Sigmoid colon (tissue), 7 donors: ENCODE data around the gene EEFSEC. TPM values are rescaled to one million over a fixed set of nuclear protein-coding genes. Genes with fewer than 3 reads are reported as not detected.

Experiments used
- DNase-seq: peaks from one replicate; pipeline ENCODE4 v3.0.0-alpha.2; 2019
- H3K27ac ChIP-seq, 4 donors: fragments of 200-600 bp; sonication (generic); one replicate each; pipeline ENCODE4 v1.5.1; 2016 to 2019; ENCODE audit warnings: mild to moderate bottlenecking in 1 of 4
- H3K27me3 ChIP-seq, 3 donors: fragments of 200-600 bp; sonication (generic); one replicate each; pipeline ENCODE4 v1.5.1; 2019; ENCODE audit warnings: mild to moderate bottlenecking in 1 of 3
- H3K36me3 ChIP-seq, 4 donors: fragments of 200-600 bp; sonication (generic); one replicate each; pipeline ENCODE4 v1.5.1; 2016 to 2019
- H3K4me1 ChIP-seq, 4 donors: fragments of 200-600 bp; sonication (generic); one replicate each; pipeline ENCODE4 v1.5.1; 2017 to 2019
- H3K4me3 ChIP-seq, 4 donors: fragments of 200-600 bp; sonication (generic); one replicate each; pipeline ENCODE4 v1.5.1; 2017 to 2019; ENCODE audit warnings: mild to moderate bottlenecking in 2 of 4, moderate library complexity in 1 of 4
- H3K9me3 ChIP-seq, 4 donors: fragments of 200-600 bp in 3 of 4; sonication (generic) in 3 of 4; one replicate each; pipeline versions ENCODE4 v1.5.1 to v1.6.1; 2013 to 2019
- CTCF ChIP-seq, 4 experiments: fragments of 450-650 bp in 3 of 4; fragments of 200-600 bp in 1 of 4; IDR thresholded peaks; one replicate each; pipeline ENCODE4 v1.5.1; 2016 to 2019; ENCODE audit warnings: antibody characterized with exemption in 4 of 4, mild to moderate bottlenecking in 3 of 4, moderate library complexity in 2 of 4
- EP300 ChIP-seq, 4 donors: sonication (generic); formaldehyde crosslinking; IDR thresholded peaks; one replicate each; pipeline ENCODE4 v1.6.1; 2017; ENCODE audit warnings: antibody characterized with exemption in 4 of 4
- POLR2A ChIP-seq, 2 donors: fragments of 450-650 bp; IDR thresholded peaks; one replicate each; pipeline ENCODE4 v1.6.1; 2016; ENCODE audit warnings: antibody characterized with exemption in 2 of 2, mild to moderate bottlenecking in 2 of 2, moderate library complexity in 2 of 2
- POLR2AphosphoS5 ChIP-seq, 4 donors: sonication (generic); formaldehyde crosslinking; IDR thresholded peaks; one replicate each; pipeline ENCODE4 v1.6.1; 2017; ENCODE audit warnings: antibody characterized with exemption in 4 of 4
- WGBS, 2 donors: extraction: QIAGEN DNeasy Blood & Tissue Kit; methylation state at CpG; one replicate each; pipeline ENCODE4 v1.1.7; 2013; 5-methylcytosine and 5-hydroxymethylcytosine counted together
- intact Hi-C: fragments of 100-400 bp; cut with DNase I; formaldehyde crosslinking; loops from one replicate; pipeline ENCODE4 v1.15.1; 2023
- polyA plus RNA-seq, 3 donors: library from polyadenylated mRNA; stranded (reverse); fragments of 200-250 nt; gene quantifications; one replicate each; pipeline ENCODE4 v1.2.3, GENCODE V29; 2013
- total RNA-seq, 4 donors: library from RNA; depleted of rRNA; stranded (reverse); fragments of >200 nt; gene quantifications; one replicate each; pipeline ENCODE4 v1.1.0, GENCODE V29; 2016
- donor health status: healthy with polysubstance abuse.
- donor health status: Bipolar disorder and iron deficiency.
- donor health status: healthy.

EEFSEC gene
- total and polyA plus RNA-seq, 7 donors = 5.3 to 16.1 (median 12.2) TPM

DNA sequence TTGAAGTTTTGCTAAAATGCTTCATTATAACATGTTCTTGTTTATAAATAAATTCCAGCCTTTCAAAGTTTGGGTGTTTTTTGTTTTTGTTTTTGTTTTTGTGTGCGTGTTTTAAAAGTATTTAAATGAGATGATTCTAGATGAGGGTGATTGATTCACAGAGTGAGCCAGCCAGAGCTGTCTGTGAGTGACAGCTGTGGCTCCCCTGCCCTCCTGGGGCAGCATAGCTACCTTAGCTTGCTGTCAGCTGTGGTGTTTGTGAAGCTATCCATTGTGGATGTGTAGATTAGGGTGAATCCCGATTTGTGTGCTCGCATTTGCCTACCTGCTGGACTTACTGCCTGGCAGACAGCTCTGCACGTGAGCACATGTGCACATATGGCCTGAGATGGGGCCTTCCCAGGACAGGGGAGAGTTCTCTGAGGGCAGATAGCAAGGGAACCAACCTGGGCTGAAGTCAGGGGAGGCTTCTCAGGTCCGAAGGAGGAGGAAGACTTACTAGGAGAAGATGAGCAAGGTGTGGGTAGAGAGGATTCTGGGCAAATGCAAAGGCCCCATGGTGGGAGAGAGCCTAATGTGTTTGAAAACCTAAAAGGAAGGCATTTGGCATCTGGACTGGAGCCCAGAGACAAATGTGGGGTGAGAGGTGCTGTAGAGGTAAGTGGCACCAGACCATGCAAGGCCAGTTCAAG, 124.2 kb downstream of the EEFSEC start:
- Histone ChIP-seq H3K27me3 (no peaks in the 10 kb centered on the region), H3K4me1 (peaks cover 0 to 47% (median 33%) of the 10 kb centered on the region in 4 donors), H3K27ac (no peak overlapping the region), H3K4me3 (no peak overlapping the region), H3K36me3 (peaks cover 0 to 2% (median 0%) of the 10 kb centered on the region in 4 donors), H3K9me3 (no peaks in the 10 kb centered on the region)
- TF ChIP-seq EP300 (IDR thresholded peaks at IDR 0.05) (no peak), POLR2A (IDR thresholded peaks at IDR 0.05) (no peak), CTCF (IDR thresholded peaks at IDR 0.05) (no peak), POLR2AphosphoS5 (IDR thresholded peaks at IDR 0.05) (no peak)
- 95 to 96% methylated on average over 5 of the region's 5 CpGs for WGBS, 2 donors
- peak; percentile 30 for DNase-seq
- intact Hi-C loops = no loop called here

DNA sequence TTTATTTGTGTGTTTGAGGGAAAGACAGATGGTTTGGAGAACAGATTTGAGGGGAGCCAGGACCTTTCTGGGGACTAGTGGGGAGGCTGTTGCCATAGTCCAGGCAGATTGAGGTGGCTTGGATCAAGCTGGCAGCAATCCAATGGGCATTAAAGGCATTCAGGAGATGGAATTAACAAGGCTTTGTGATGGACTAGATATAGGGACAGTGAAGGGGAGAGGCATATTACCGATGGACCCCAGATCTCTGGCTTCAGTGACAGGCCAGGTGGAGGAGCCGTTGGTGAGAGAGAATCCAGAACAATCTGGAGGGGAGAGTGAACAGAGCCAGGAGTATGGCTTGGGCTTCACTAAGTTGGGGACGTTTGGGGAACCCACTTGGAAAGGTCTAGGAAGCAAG, 124.8 kb downstream of the EEFSEC start:
- 80 to 84% methylated on average over 3 of the region's 3 CpGs for WGBS, 2 donors
- intact Hi-C loops = no loop called here
- Histone ChIP-seq H3K4me1 (peaks cover 0 to 53% (median 39%) of the 10 kb centered on the region in 4 donors), H3K9me3 (no peaks in the 10 kb centered on the region), H3K27ac (no peak overlapping the region), H3K4me3 (no peak overlapping the region), H3K36me3 (no peaks in the 10 kb centered on the region), H3K27me3 (no peaks in the 10 kb centered on the region)
- no peak for DNase-seq
- TF ChIP-seq POLR2AphosphoS5 (IDR thresholded peaks at IDR 0.05) = no peak
- TF ChIP-seq CTCF (IDR thresholded peaks at IDR 0.05) = no peak
- no peak for TF ChIP-seq EP300 (IDR thresholded peaks at IDR 0.05)
- TF ChIP-seq POLR2A (IDR thresholded peaks at IDR 0.05) = no peak

DNA sequence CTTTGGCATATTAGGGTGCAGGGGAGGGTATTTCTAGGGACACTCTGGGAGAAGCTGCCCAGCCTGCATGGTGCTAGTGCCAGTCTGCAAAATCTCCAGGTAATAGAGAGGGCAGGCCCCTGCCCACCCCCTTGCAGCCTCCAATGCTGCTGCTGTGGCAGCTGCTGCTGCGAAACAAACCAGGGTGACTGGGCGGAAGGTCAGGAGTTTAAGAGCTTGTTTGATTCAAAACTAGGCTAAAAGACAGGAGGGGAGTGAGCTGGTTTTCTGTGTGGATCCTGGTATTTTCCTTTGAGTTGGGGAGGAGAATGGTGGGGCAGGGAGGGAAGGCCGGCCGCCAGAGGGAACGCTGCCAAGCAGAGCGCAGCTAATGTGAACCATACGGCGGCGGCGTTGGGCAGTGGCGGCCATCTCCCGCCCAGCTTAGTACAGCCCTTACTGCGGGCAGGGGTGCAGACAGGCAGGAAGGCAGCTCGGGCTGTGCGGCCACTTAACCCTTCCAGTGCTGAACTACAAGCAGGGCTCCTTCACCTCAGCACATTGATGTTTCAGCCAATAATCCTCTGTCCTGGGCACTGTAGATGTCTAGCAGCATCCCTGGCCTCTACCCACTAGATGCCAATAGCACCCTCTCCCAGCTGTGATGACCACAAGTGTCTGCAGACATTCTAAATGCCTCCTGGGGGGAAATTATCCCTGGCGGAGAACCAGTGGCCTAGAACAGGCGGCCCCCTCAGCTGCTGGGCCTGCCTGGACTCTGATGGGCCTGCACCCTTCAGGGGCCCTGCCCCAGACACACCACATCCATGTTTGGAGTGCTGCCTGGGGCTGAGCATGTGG, 125.7 kb downstream of the EEFSEC start:
- H3K27ac ChIP-seq = peak overlapping the region in 2 of 4 donors; percentile 38
- intact Hi-C loops = no loop called here
- no peak overlapping the region for H3K4me3 ChIP-seq
- no peaks in the 10 kb centered on the region for H3K36me3 ChIP-seq
- DNase-seq = peak; percentile 87
- H3K9me3 ChIP-seq = no peaks in the 10 kb centered on the region
- TF ChIP-seq POLR2A (IDR thresholded peaks at IDR 0.05) (no peak), POLR2AphosphoS5 (IDR thresholded peaks at IDR 0.05) (peak in 3 of 4 donors; percentile 12 to 33 (median 27))
- WGBS, 2 donors = 77 to 81% methylated on average over 17 of the region's 17 CpGs
- peaks cover 0 to 58% (median 40%) of the 10 kb centered on the region in 4 donors for H3K4me1 ChIP-seq
- H3K27me3 ChIP-seq = no peaks in the 10 kb centered on the region

- intact Hi-C loops = no loop called here
- DNase-seq = no peak
- WGBS, 2 donors = 77 to 81% methylated on average over 3 of the region's 3 CpGs
- Histone ChIP-seq H3K27me3 (no peaks in the 10 kb centered on the region), H3K36me3 (no peaks in the 10 kb centered on the region), H3K9me3 (no peaks in the 10 kb centered on the region), H3K4me1 (peaks cover 0 to 58% (median 40%) of the 10 kb centered on the region in 4 donors), H3K27ac (peak overlapping the region in 2 of 4 donors; percentile 38), H3K4me3 (no peak overlapping the region)
- TF ChIP-seq POLR2A (IDR thresholded peaks at IDR 0.05) (no peak), POLR2AphosphoS5 (IDR thresholded peaks at IDR 0.05) (no peak), CTCF (IDR thresholded peaks at IDR 0.05) (no peak), EP300 (IDR thresholded peaks at IDR 0.05) (no peak)
These were observed 126.3 kb downstream of the EEFSEC start for GRCh38 chr3:128279601-128279880.

DNA sequence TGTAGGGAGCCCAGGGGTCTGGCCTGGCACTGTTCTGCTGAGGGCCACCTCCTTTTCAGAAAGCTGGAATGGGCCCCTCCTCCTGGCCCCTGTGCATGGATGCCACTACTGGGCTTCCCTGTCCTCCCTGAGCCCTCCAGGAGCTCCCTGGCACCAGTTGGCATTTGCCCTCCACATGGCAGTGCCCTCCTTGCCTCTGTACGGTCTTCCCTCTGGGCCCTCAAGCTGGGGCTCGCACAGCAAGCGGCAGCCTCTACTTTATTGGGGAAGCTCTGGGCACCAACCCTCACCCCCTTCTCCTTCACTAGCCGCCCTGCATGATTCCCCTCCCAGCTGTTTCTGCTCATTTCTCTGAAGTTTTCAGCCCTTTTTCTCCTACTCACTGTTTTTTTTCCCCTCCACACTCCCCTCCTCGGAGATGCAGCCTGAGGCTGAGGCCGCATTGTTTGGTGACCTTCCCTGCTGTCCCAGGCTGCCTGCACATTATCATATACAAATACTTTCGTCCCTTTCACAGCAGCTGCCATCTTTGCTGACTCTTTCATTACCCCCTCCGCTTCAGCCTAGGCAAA, 127.3 kb downstream of the EEFSEC start:
- intact Hi-C loops = no loop called here
- WGBS, 2 donors = 87% methylated on average over 8 of the region's 8 CpGs
- Histone ChIP-seq H3K4me3 (no peak overlapping the region), H3K27me3 (no peaks in the 10 kb centered on the region), H3K27ac (no peak overlapping the region), H3K9me3 (no peaks in the 10 kb centered on the region), H3K36me3 (no peaks in the 10 kb centered on the region), H3K4me1 (peaks cover 0 to 58% (median 40%) of the 10 kb centered on the region in 4 donors)
- TF ChIP-seq POLR2AphosphoS5 (IDR thresholded peaks at IDR 0.05) = no peak
- TF ChIP-seq POLR2A (IDR thresholded peaks at IDR 0.05) = no peak
- no peak for TF ChIP-seq EP300 (IDR thresholded peaks at IDR 0.05)
- TF ChIP-seq CTCF (IDR thresholded peaks at IDR 0.05) = no peak
- DNase-seq = no peak
